DMS53 treated with DMSO at 0.1 percent for 48 hours (cell line): Measurements from ENCODE around the gene ARHGEF1.

Source experiments
- DNase-seq: peaks from one replicate; lab custom pipeline; 2025; ENCODE audit not compliant: unreplicated experiment; lab: John Stamatoyannopoulos, UW

Gene ARHGEF1

GRCh38 chr19:41947091-41947490 is 64.1 kb downstream of the ARHGEF1 start:
- no peak for DNase-seq

GRCh38 chr19:41951686-41952172 is 68.7 kb downstream of the ARHGEF1 start:
- DNase-seq, result peak; percentile 46

- DNase-seq, result no peak
Measured at GRCh38 chr19:41955521-41955920, 72.5 kb downstream of the ARHGEF1 start.

DNA sequence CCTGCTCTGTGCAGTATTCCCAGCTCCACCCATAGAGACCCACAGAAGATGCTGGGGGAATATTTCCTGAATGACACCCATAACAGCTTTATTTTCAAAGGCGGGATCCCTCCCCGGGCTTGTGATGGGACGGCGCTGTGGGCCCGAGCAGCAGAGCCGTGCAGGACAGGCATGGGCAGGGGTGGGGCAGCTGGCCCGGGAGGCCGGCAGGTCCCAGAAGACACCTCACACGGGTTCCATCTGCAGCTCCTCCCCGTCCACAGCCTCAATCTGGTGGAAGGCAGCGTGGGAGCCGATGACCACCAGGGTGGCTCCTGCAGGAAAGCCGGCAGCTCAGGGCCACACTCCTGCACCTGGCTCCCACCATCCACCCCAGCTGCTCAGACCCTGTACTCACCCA is 73.6 kb downstream of the ARHGEF1 start:
- no peak for DNase-seq
